ES-I3 (cell line): ENCODE data around the gene GLI3.

Source experiments
- H3K36me3 ChIP-seq: 2 replicates; pipeline ENCODE4 v1.6.1; 2013; ENCODE audit warnings: mild to moderate bottlenecking, low read length, control low read depth, moderate library complexity; ENCODE audit not compliant: insufficient read depth
- H3K4me1 ChIP-seq: 2 replicates; pipeline ENCODE4 v1.6.1; 2013; ENCODE audit warnings: mild to moderate bottlenecking, control low read depth, low read length; ENCODE audit not compliant: insufficient read depth
- H3K9ac ChIP-seq: 2 replicates; pipeline ENCODE4 v1.6.1; 2013; ENCODE audit warnings: low read depth, mild to moderate bottlenecking, low read length, moderate library complexity
- H3K9me3 ChIP-seq: 2 replicates; pipeline ENCODE4 v1.6.1; 2013; ENCODE audit warnings: mild to moderate bottlenecking, low read length, moderate library complexity; ENCODE audit not compliant: control insufficient read depth, insufficient read depth

GLI3 gene

DNA sequence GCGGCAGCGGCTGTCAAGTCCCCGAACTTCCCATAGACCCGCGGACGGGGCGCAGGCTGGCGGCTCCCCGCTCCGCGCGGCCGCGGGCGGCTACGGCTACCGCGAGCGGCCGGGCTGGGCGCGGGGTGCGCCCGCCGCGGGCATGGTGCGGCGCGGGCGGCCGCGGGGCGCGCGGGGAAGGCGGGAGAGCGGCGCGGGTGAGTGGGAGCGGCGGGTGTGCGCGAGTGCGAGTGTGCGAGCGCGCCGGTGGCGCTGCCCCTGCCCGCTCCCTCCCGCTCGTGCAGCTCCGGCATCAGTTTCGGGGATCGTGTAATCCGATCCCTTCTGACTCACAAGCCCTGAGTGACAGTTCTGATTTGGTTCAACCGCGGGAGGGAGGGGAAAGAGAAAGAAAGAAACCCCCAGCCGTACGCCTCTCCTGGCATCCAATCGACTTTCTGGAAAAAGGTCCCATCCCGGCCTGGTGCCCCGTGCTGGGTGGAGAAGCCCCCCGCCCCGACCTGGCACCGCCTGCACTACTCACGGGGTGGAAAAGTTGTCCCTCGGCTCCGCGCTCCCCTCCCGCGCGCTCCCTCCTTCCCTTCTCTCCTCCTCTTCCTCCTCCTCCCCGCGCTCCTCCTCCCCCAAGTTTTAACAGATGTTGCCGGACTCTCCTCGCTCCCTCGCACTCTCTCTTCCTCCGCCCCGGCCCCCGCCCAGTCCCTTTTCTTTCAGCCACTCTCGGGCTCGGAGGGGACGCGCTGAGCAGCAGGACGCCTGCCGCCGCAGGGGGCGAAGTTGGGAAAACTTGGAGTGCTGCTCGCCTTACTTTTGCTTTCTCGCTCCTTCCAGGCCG, at the start of gene GLI3:
Gene GLI3 (minus strand): TSS at position 234 of the 835 bp plus-strand sequence. CDS start 13,956 bp downstream, outside the sequence.
- Histone ChIP-seq H3K9ac (peak within 1 kb of the TSS; percentile 81), H3K36me3 (no peaks in the 10 kb centered on the region), H3K4me1 (peaks cover 38% of the 10 kb centered on the region), H3K9me3 (no peaks in the 10 kb centered on the region)

DNA sequence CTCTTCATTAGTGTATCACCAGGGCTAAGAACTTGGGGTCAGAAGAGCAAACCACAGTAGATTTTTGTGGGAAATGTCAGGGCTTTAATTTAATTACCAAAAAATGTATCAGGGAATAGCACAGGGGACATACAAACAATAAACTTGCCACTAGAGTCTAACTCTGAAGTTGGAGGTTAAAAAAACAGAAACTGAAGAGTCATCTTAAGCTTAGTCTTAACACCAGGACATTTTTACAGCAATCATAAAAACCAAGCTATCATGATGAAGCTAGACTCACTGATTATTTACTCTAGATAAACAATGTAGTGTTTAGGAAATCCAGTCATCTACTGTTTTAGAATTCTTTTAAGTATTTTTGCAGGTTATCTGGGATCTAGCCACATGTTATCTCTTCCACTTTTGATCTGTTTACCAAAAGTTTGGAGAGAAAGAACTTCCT, 48.4 kb upstream of the GLI3 start:
- H3K9me3 ChIP-seq = no peaks in the 10 kb centered on the region
- no peaks in the 10 kb centered on the region for H3K4me1 ChIP-seq
- no peak overlapping the region for H3K9ac ChIP-seq
- no peaks in the 10 kb centered on the region for H3K36me3 ChIP-seq

DNA sequence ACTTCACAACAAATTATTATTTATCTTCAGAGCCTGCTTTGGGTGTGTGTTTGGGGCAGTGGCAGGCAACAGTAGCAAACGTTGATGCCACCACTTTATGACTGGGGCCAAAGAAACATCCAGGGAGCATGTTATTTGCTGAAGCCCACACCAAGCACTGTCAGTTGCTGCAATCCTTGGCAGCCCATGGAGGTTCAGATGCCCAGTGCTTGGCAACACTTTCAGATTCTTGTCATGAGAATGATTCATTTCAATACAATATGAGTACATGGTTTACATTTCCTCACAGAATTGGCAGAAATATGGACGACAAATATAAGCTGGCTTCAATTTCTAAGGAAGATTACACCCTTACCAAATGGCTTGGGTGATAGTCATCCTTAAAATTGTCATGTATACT, 46.5 kb upstream of the GLI3 start:
- no peaks in the 10 kb centered on the region for H3K9me3 ChIP-seq
- H3K4me1 ChIP-seq = no peaks in the 10 kb centered on the region
- no peak overlapping the region for H3K9ac ChIP-seq
- no peaks in the 10 kb centered on the region for H3K36me3 ChIP-seq

DNA sequence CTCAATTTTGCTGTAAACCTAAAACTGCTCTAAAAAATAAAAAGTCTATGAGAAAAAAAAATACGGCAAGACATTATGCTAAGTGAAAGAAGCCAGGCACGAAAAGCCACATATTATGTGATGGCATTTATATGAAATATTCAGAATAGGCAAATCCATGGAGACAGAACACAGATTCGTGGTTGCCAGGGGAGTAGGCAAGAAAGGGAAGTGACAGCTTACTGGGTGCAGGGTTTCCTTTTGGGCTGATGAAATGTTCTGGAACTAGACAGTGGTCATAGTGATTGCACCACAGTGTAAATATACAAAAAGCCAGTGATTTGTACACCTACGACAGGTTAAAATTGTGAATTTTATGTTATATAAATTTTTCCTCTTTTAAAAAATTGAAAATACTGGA, 41.3 kb upstream of the GLI3 start:
- H3K9ac ChIP-seq = no peak overlapping the region
- H3K36me3 ChIP-seq = no peaks in the 10 kb centered on the region
- H3K4me1 ChIP-seq = no peaks in the 10 kb centered on the region
- no peaks in the 10 kb centered on the region for H3K9me3 ChIP-seq

DNA sequence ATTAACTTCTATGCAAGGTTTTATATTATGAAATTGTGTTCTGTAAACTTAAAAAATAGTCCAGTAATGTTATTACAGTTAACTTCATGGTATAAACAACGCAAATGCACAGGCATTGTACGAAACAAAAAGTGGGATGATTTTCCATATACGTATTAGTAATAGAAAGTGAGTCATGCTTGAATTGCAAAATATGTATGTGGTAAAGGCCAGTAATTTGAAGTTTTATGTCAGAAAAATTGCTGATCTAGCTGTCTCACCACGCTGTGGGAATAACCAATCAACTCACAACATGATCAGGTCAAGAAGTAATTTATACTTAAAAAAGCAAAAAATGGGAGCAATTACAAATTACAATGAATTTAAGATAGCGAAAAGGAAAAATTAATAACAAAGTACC, 37.0 kb upstream of the GLI3 start:
- Histone ChIP-seq H3K9ac (no peak overlapping the region), H3K36me3 (no peaks in the 10 kb centered on the region), H3K9me3 (no peaks in the 10 kb centered on the region), H3K4me1 (peaks cover 4% of the 10 kb centered on the region; the same call in 1 of the 2 replicates)

DNA sequence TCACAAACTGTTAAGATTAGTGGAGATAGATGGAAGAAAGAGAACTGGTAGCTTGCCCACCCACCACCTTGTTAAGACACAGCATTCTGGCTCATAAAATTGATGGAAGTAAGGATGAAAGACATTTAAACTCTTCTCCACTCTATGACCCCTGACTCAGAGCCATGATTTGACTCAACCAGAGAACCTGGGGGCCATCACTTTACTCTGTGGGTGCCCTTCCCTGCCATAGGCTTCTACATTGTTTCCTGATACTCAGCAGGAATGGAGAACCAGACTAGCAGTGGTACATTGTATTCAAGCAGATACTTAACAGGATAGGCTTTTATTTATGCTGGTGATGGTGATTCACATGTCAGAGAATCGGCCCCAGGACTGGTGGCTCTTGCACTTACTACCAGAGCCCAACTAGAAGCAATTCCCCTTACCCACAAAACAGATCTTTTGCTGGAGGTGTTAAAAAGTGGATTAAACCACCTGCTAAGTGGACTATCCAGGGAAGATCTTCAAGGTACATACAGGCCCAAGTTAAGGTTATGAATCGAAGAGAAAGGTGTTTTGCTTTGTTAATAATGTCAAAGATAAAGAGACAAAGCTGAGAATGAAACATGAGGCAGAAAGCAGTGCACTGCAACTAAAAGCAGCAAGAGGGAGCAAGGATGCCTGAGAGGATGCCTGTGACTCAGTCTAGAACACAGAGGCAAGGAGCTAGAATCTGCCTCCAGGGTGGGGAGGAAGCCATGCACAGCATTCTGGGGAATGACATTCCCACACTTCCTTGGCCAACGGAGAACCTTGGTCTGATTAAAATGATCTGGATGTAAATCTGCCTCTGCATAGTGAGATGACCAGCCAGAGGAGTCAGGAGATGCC, 36.0 kb upstream of the GLI3 start:
- no peak overlapping the region for H3K9ac ChIP-seq
- H3K36me3 ChIP-seq = no peaks in the 10 kb centered on the region
- no peaks in the 10 kb centered on the region for H3K9me3 ChIP-seq
- peaks cover 4% of the 10 kb centered on the region; the same call in 1 of the 2 replicates for H3K4me1 ChIP-seq

DNA sequence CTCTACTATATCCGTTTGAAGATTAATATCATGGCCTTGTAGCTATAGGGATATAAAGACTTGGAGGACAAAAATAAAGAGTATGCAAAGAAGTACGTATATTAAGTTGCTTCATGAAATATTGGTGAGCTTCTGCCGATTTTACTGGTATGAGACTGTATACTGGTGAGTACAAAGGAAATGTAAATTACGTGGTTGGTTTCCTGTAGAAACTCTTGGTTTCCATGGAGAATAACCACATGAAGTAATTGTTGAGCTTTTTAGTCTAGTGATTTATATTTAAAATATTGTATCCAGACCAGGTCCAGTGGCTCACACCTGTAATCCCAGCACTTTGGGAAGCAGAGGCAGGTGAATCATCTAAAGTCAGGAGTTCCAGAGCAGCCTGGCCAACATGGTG, 32.2 kb upstream of the GLI3 start:
- H3K9me3 ChIP-seq = no peaks in the 10 kb centered on the region
- no peak overlapping the region for H3K9ac ChIP-seq
- H3K36me3 ChIP-seq = no peaks in the 10 kb centered on the region
- peaks cover 6% of the 10 kb centered on the region; the same call in 1 of the 2 replicates for H3K4me1 ChIP-seq

DNA sequence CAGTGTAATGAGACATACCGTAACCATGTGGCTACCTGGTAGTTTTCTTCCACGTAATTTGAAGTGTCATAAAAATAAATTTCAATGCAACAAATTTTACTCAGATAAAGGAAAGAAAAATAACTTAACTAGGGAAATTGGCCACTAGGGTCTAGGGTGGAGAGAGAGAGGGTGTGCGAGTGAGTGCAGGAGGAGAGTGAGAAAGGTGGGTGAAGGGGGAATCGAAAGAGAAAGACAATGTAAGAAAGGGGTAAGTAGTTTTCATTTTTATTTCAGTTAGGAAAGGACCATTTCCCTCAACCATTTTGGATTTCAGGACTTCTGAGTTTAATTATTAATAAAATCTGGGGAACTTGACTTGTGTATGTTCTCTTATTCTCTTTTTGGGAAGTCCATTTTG, 27.7 kb upstream of the GLI3 start:
- H3K4me1 ChIP-seq = peaks cover 16% of the 10 kb centered on the region
- no peaks in the 10 kb centered on the region for H3K9me3 ChIP-seq
- H3K9ac ChIP-seq = no peak overlapping the region
- H3K36me3 ChIP-seq = no peaks in the 10 kb centered on the region

DNA sequence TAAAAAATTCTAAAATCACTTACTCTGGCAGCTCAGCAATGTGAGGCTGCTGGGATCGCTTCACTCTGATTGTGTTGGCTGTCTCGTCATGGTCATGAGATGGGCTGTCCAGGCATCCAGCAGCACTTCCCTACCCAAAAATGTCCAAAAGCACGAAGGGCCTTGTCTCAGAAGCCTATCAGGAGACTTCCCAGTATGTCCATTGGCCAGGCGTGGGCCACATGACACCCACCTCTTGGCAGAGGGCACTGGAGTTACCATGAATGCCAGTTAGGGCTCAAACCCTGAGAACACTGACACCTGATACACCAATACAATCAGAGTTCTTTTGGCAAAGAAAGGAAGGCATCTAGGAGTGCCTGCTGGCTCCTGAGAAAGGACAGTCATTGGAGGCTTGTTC, 27.0 kb upstream of the GLI3 start:
- no peaks in the 10 kb centered on the region for H3K9me3 ChIP-seq
- no peaks in the 10 kb centered on the region for H3K36me3 ChIP-seq
- no peak overlapping the region for H3K9ac ChIP-seq
- H3K4me1 ChIP-seq = peaks cover 16% of the 10 kb centered on the region

DNA sequence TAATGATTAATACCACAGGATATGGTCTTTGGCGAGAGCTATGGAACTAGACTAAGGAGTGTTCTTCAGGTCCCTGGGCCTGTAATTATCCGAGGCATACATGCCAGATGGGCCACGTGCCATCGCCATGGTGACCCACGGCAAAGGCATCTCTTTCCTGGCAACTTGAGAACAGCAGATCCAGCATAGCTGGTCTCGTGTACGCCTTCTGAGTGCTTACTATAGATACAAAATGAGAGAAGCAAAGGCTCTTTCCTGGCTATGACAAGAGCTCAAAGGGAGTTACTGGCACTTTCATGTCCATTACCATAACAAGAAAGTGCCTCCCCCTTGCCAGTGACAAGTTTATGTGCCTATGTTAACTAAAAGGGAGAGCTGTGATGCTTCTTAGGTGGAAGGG, 26.0 kb upstream of the GLI3 start:
- no peaks in the 10 kb centered on the region for H3K9me3 ChIP-seq
- peaks cover 16% of the 10 kb centered on the region for H3K4me1 ChIP-seq
- no peak overlapping the region for H3K9ac ChIP-seq
- H3K36me3 ChIP-seq = no peaks in the 10 kb centered on the region

DNA sequence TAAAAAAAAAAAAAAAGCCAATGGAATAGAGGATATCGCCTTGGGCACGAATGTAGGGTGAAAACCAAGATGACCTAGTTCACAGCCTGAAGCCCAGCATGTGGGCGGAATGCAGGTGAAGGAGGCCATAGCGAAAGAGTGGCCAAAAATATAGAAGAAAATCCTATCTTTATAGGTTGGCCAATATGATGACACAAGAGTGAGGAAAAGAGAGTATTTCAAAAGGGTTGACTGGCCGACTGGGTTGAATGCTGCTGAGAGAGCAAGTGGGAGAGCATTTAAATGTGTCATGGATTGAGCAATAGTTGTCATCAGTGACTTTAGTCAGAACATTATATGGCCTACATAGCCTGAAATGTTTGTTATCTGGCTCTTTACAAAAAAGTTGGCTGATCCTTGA, 17.2 kb upstream of the GLI3 start:
- H3K4me1 ChIP-seq = no peaks in the 10 kb centered on the region
- no peak overlapping the region for H3K9ac ChIP-seq
- no peaks in the 10 kb centered on the region for H3K36me3 ChIP-seq
- no peaks in the 10 kb centered on the region; the same call in none of the 2 replicates for H3K9me3 ChIP-seq

DNA sequence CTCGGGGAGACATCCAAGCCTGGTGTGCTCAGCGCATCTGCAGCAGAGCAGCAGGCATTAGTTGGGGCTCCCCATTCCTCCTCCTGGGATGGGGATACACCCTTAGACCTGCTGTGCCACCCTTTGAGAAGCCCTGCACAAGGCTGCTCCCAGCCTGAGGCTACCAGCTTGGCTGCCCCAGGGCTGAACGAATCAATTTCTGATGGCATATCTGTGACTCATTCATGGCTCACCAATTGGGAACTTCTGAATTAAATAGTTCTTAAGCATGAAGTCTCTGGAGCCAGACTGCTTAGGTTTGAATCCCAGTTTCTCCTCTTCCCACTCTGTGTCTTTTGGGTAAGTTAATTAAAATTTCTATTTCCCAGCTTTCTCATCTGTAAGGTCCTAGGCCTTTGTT, 16.3 kb upstream of the GLI3 start:
- no peak overlapping the region for H3K9ac ChIP-seq
- H3K36me3 ChIP-seq = no peaks in the 10 kb centered on the region
- no peaks in the 10 kb centered on the region; the same call in none of the 2 replicates for H3K9me3 ChIP-seq
- H3K4me1 ChIP-seq = no peaks in the 10 kb centered on the region

DNA sequence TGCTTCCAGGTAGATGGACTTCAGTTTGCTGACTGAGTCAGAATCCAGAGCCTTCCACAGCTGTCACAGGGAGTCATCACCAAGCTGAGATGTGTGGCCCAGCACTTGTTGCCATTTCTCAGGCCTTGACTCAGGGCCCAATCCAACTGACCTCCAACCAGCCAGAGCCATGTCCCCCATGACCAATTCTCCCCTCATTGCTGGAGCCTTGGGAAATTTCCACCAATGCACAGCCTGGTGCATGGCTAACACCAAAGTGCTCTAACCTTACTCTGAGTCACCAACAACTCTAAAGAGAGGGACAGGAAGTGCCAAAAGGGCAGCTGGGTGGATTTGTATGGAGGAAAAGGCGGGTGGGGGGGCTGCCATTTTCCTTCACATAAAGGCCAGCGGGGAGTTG, 13.4 kb upstream of the GLI3 start:
- Histone ChIP-seq H3K4me1 (no peaks in the 10 kb centered on the region), H3K36me3 (no peaks in the 10 kb centered on the region), H3K9me3 (no peaks in the 10 kb centered on the region; the same call in none of the 2 replicates), H3K9ac (no peak overlapping the region)

DNA sequence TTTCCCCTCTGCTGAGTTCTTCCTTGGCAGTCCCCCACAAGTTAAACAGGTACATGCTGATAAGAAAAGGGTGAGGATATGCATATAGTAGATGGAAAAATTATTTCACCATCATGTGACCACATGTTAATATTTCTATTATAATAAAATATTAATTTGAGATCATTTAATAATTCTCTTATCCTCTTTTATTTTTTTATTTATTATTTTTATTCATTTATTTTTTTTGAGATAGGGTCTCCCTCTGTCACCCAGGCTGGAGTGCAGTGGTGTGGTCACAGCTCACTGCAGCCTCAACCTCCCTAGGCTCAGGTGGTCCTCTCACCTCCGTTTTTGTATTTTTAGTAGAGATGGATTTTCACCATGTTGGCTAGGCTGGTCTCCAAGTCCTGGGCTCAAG, 11.6 kb upstream of the GLI3 start:
- H3K9ac ChIP-seq = no peak overlapping the region
- H3K4me1 ChIP-seq = no peaks in the 10 kb centered on the region
- no peaks in the 10 kb centered on the region for H3K36me3 ChIP-seq
- H3K9me3 ChIP-seq = no peaks in the 10 kb centered on the region; the same call in none of the 2 replicates
